GM12878 (cell line): ENCODE results near the gene PCK2. TPM values are rescaled to one million over a fixed set of nuclear protein-coding genes. Genes with fewer than 3 reads are reported as not detected.

Experiments used
- ATAC-seq: fragments of 200-7000 bp; cut with Tn5 transposase; 3 replicates; pipeline ENCODE4 v1.9.1; 2020; ENCODE audit warnings: mild to moderate bottlenecking, moderate library complexity
- BruUV-seq: library from RNA; stranded (reverse); fragments of 400-500 nt; replicated peaks from 2 replicates; lab custom pipeline; 2021; lab: Mats Ljungman, UMichigan
- CTCF ChIA-PET: fragments of 300-600 bp; sonication (Branson Sonifier 250); formaldehyde crosslinking; extraction: SDS; loops from one replicate; lab custom pipeline; 2021; ENCODE audit warnings: inconsistent platforms; lab: Yijun Ruan, JAX
- POLR2A ChIA-PET: fragments of 350-600 bp; formaldehyde crosslinking; extraction: SDS; loops from one replicate; lab custom pipeline; 2021; ENCODE audit warnings: inconsistent platforms; lab: Charles Lee
- RAD21 ChIA-PET: fragments of 300-600 bp; sonication (Branson Sonifier 250); formaldehyde crosslinking; loops from one replicate; lab custom pipeline; 2023; ENCODE audit warnings: antibody characterized with exemption; ENCODE audit not compliant: unreplicated experiment; lab: Charles Lee
- SMC1A ChIA-PET: fragments of 300-600 bp; sonication (Branson Sonifier 250); formaldehyde crosslinking; loops from one replicate; lab custom pipeline; 2023; ENCODE audit not compliant: unreplicated experiment, uncharacterized antibody; lab: Charles Lee
- DNase-seq: peaks from one replicate; pipeline ENCODE4 v3.0.0-alpha.2; 2011; ENCODE audit warnings: low read depth, low spot score
- FAIRE-seq: peaks from 3 replicates; lab custom pipeline; 2011; peaks lifted over from hg19 to GRCh38; lab: Jason Lieb, UNC
- H2AFZ ChIP-seq: 2 replicates; pipeline ENCODE4 v1.6.0; 2011; ENCODE audit warnings: low read depth, low read length, control low read depth; ENCODE audit not compliant: control insufficient read depth
- H3K27ac ChIP-seq: 2 replicates; pipeline ENCODE4 v1.5.1; 2011; ENCODE audit warnings: control low read depth; ENCODE audit not compliant: control insufficient read depth, insufficient read depth
- H3K27me3 ChIP-seq, 2 experiments: replicated peaks in 1 of 2; 2 replicates each; pipeline versions ENCODE4 v1.6.0 to v1.6.1; 2011; ENCODE audit warnings: low read length in 1 of 2; ENCODE audit not compliant: control insufficient read depth in 2 of 2, insufficient read depth in 2 of 2
- H3K36me3 ChIP-seq, 2 experiments: 2 replicates each; pipeline ENCODE4 v1.5.1; 2011; ENCODE audit warnings: low read length in 1 of 2; ENCODE audit not compliant: control insufficient read depth in 2 of 2, insufficient read depth in 2 of 2
- H3K4me1 ChIP-seq: 2 replicates; pipeline ENCODE4 v1.6.1; 2011; ENCODE audit warnings: mild to moderate bottlenecking, low read length, moderate library complexity, mixed read lengths; ENCODE audit not compliant: control insufficient read depth, insufficient read depth
- H3K4me2 ChIP-seq: 2 replicates; pipeline ENCODE4 v1.6.0; 2011; ENCODE audit warnings: control low read depth; ENCODE audit not compliant: control insufficient read depth, insufficient read depth
- H3K4me3 ChIP-seq: fragments of 200-600 bp; sonication (generic); 2 replicates; pipeline ENCODE4 v1.5.1; 2016
- H3K79me2 ChIP-seq: 2 replicates; pipeline ENCODE4 v1.6.0; 2011; ENCODE audit warnings: low read length; ENCODE audit not compliant: control insufficient read depth, insufficient read depth
- H3K9ac ChIP-seq: 2 replicates; pipeline ENCODE4 v1.8.0; 2011; ENCODE audit warnings: low read length, control low read depth, mixed read lengths; ENCODE audit not compliant: control insufficient read depth, insufficient read depth
- H3K9me3 ChIP-seq: replicated peaks from 3 replicates; pipeline ENCODE4 v1.5.1; 2011; ENCODE audit warnings: mild to moderate bottlenecking, low read length; ENCODE audit not compliant: control insufficient read depth, insufficient read depth
- H4K20me1 ChIP-seq: 2 replicates; pipeline ENCODE4 v1.6.0; 2011; ENCODE audit not compliant: control insufficient read depth, insufficient read depth
- BACH1 ChIP-seq: fragments of 450-650 bp; IDR thresholded peaks from 2 replicates; pipeline ENCODE4 v1.6.1; 2017; ENCODE audit warnings: mild to moderate bottlenecking, borderline replicate concordance
- BMI1 ChIP-seq: fragments of 450-650 bp; IDR thresholded peaks from 2 replicates; pipeline ENCODE4 v1.6.1; 2016; ENCODE audit warnings: mild to moderate bottlenecking, moderate library complexity, borderline replicate concordance
- CBFB ChIP-seq: IDR thresholded peaks from 2 replicates; pipeline ENCODE4 v1.6.1; 2016; ENCODE audit warnings: antibody characterized with exemption, low read depth
- CEBPB ChIP-seq, 2 experiments: fragments of 150-350 bp in 1 of 2; IDR thresholded peaks; 2 replicates each; pipeline ENCODE4 v1.6.1; 2012 to 2014; ENCODE audit warnings: low read depth in 2 of 2, low read length in 2 of 2, borderline replicate concordance in 1 of 2, inconsistent platforms in 1 of 2
- FOXK2 ChIP-seq: fragments of 450-650 bp; IDR thresholded peaks from 2 replicates; pipeline ENCODE4 v1.6.1; 2017; ENCODE audit warnings: mild to moderate bottlenecking, moderate library complexity
- GATAD2B ChIP-seq: fragments of 450-650 bp; conservative IDR thresholded peaks from 2 replicates; pipeline ENCODE4 v1.6.1; 2017; ENCODE audit warnings: low read depth, mild to moderate bottlenecking, moderate library complexity
- HDAC2 ChIP-seq: fragments of 200-600 bp; sonication (generic); IDR thresholded peaks from 2 replicates; pipeline ENCODE4 v1.6.1; 2017
- IRF4 ChIP-seq: IDR thresholded peaks from 2 replicates; pipeline ENCODE4 v1.6.1; 2011; ENCODE audit warnings: low read depth, low read length
- MYC ChIP-seq: IDR thresholded peaks from 2 replicates; pipeline ENCODE4 v1.6.1; 2011; ENCODE audit warnings: mild to moderate bottlenecking, low read length, moderate library complexity, inconsistent platforms; ENCODE audit not compliant: insufficient read depth, insufficient replicate concordance, insufficient read length, severe bottlenecking
- POLR2A ChIP-seq: IDR thresholded peaks from 2 replicates; pipeline ENCODE4 v1.6.1; 2011; ENCODE audit warnings: low read depth, mild to moderate bottlenecking, low read length
- RAD21 ChIP-seq: IDR thresholded peaks from 2 replicates; pipeline ENCODE4 v1.6.1; 2011; ENCODE audit warnings: mild to moderate bottlenecking, low read depth, low read length, moderate library complexity; ENCODE audit not compliant: insufficient read depth
- SUZ12 ChIP-seq: fragments of 200-600 bp; sonication (generic); IDR thresholded peaks from one replicate; pipeline ENCODE4 v1.6.1; 2018; ENCODE audit warnings: antibody characterized with exemption, mild to moderate bottlenecking; ENCODE audit not compliant: unreplicated experiment
- ZNF274 ChIP-seq: IDR thresholded peaks from one replicate; pipeline ENCODE4 v1.8.0; 2011; ENCODE audit not compliant: insufficient read length, insufficient read depth
- WGBS: methylation state at CpG from one replicate; pipeline ENCODE4 v1.1.6; 2016; ENCODE audit warnings: low lambda C conversion rate; ENCODE audit not compliant: insufficient replicate concordance, insufficient coverage; ENCODE audit errors: missing lambda C conversion rate; 5-methylcytosine and 5-hydroxymethylcytosine counted together
- in situ Hi-C: fragments of 300-500 bp; cut with MboI; formaldehyde crosslinking; loops from 9 replicates; pipeline ENCODE4 v1.14.3; 2018; ENCODE audit warnings: mixed read lengths
- intact Hi-C: fragments of 100-400 bp; cut with micrococcal nuclease; formaldehyde crosslinking; loops from one replicate; pipeline ENCODE4 v1.14.2; 2022; ENCODE audit not compliant: unreplicated experiment
- polyA plus RNA-seq, 11 experiments: library from polyadenylated mRNA; depleted of rRNA in 4 of 11; unstranded in 6 of 11; stranded (reverse) in 5 of 11; fragments of >200 nt; fragmentation: Nextera tagmentation in 4 of 11; fragmentation: Illumina TruSeq in 1 of 11; extraction: Ambion mirVana in 4 of 11; extraction: Trizol in 1 of 11; gene quantifications; 1 replicate in 1 of 11; 2 replicates in 10 of 11; pipeline versions ENCODE4 v1.2.1 to v1.2.3, GENCODE V29; 2011 to 2016; ENCODE audit warnings: inconsistent platforms in 2 of 11, missing spikeins in 2 of 11, low read depth in 1 of 11
- total RNA-seq, 4 experiments: library from RNA; depleted of rRNA in 3 of 4; stranded (reverse); fragments of >200 nt in 3 of 4; fragmentation: Illumina TruSeq in 1 of 4; extraction: Trizol in 1 of 4; gene quantifications; 2 replicates each; pipeline versions ENCODE4 v1.2.1 to v1.2.3, GENCODE V29; 2013 to 2021
- TF ChIP-seq, protein P1 (sequence below): fragments of 450-650 bp; formaldehyde crosslinking; IDR thresholded peaks from 2 replicates; pipeline ENCODE4 v1.4.0; 2020; ENCODE audit warnings: mild to moderate bottlenecking, moderate library complexity
- TF ChIP-seq, protein P2 (sequence below): IDR thresholded peaks from 2 replicates; pipeline ENCODE4 v1.6.1; 2012; ENCODE audit warnings: low read depth, low read length, improper control_type of control experiment
- TF ChIP-seq, protein P3 (sequence below): IDR thresholded peaks from 2 replicates; pipeline ENCODE4 v1.6.1; 2011; ENCODE audit warnings: low read depth, mild to moderate bottlenecking, low read length, moderate library complexity, borderline replicate concordance; ENCODE audit errors: extremely low read depth
- TF ChIP-seq, protein P4 (sequence below): IDR thresholded peaks from 2 replicates; pipeline ENCODE4 v1.6.1; 2011; ENCODE audit warnings: low read depth, low read length, improper control_type of control experiment, borderline replicate concordance
- TF ChIP-seq, protein P5 (sequence below): fragments of 450-650 bp; IDR thresholded peaks from 2 replicates; pipeline ENCODE4 v1.6.1; 2016; ENCODE audit warnings: mild to moderate bottlenecking

The PCK2 gene
- total and polyA plus RNA-seq, 10 of the 15 experiments (the other 5 are each of a cell fraction or from before 2014, with no cell fraction given) = 6.6 to 110 (median 44.6) TPM

DNA sequence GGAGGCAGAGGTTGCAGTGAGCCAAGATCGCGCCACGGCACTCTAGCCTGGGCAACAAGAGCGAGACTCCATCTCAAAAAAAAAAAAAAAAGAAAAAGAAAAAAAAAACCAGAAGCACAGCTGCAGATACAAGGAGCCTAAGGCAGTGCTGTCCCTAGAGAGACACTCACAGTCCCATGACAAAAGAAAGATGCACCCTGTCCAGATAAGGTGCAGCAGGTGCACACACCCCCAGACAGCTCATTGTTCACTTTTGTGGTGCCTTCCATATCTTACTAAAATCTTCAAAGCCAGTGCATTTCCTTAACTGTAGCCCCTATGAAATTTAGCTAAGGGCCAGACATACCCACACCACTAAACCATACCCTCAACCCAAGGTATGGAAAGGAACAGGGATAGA lies 28.3 kb downstream of the PCK2 start:
- Histone ChIP-seq H3K27ac (no peak overlapping the region), H3K36me3 (peaks cover 15 to 23% of the 10 kb centered on the region in 2 experiments), H3K9me3 (no peaks in the 10 kb centered on the region), H3K4me1 (peaks cover 19% of the 10 kb centered on the region), H3K79me2 (no peaks in the 10 kb centered on the region), H2AFZ (no peak overlapping the region), H3K9ac (no peak overlapping the region), H3K27me3 (no peaks in the 10 kb centered on the region), H4K20me1 (no peaks in the 10 kb centered on the region), H3K4me2 (no peak overlapping the region), H3K4me3 (no peak overlapping the region)
- ChIA-PET POLR2A (interaction anchor here (17.1 kb wide), 1 partner anchor 14 kb away, joined by 276 read pairs; the partner anchor contains the start of genes EMC9, FITM1 and PSME1), RAD21 (no interaction called here), SMC1A (interaction anchor here (0.7 to 1.2 kb wide), 2 partner anchors 9 to 32 kb away, joined by 4 read pairs; no protein-coding TSS in a partner anchor), CTCF (interaction anchor here (0.6 to 0.8 kb wide), 2 partner anchors 13 to 14 kb away, joined by 3 read pairs; no protein-coding TSS in a partner anchor)
- intact Hi-C loops = no loop called here
- ATAC-seq (no peak), DNase-seq (no peak), FAIRE-seq (no peak)
- WGBS = 89% methylated on average over 3 of the region's 4 CpGs
- no TSS peak for BruUV-seq
- in situ Hi-C loops = loop anchor here (25.0 kb wide), 1 partner anchor 810 kb away; the partner anchor contains the start of genes BCL2L2, PABPN1 and PPP1R3E
- no peak for TF ChIP-seq BMI1
- TF ChIP-seq, protein P1, sequence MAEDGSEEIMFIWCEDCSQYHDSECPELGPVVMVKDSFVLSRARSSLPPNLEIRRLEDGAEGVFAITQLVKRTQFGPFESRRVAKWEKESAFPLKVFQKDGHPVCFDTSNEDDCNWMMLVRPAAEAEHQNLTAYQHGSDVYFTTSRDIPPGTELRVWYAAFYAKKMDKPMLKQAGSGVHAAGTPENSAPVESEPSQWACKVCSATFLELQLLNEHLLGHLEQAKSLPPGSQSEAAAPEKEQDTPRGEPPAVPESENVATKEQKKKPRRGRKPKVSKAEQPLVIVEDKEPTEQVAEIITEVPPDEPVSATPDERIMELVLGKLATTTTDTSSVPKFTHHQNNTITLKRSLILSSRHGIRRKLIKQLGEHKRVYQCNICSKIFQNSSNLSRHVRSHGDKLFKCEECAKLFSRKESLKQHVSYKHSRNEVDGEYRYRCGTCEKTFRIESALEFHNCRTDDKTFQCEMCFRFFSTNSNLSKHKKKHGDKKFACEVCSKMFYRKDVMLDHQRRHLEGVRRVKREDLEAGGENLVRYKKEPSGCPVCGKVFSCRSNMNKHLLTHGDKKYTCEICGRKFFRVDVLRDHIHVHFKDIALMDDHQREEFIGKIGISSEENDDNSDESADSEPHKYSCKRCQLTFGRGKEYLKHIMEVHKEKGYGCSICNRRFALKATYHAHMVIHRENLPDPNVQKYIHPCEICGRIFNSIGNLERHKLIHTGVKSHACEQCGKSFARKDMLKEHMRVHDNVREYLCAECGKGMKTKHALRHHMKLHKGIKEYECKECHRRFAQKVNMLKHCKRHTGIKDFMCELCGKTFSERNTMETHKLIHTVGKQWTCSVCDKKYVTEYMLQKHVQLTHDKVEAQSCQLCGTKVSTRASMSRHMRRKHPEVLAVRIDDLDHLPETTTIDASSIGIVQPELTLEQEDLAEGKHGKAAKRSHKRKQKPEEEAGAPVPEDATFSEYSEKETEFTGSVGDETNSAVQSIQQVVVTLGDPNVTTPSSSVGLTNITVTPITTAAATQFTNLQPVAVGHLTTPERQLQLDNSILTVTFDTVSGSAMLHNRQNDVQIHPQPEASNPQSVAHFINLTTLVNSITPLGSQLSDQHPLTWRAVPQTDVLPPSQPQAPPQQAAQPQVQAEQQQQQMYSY (CRISPR knock-in tag) = no peak
- no peak for TF ChIP-seq HDAC2
- TF ChIP-seq SUZ12 = no peak
- no peak for TF ChIP-seq IRF4
- no peak for TF ChIP-seq MYC
- TF ChIP-seq RAD21 = no peak
- TF ChIP-seq CEBPB (IDR thresholded peaks at IDR 0.05; ENCODE audit: borderline replicate concordance in 1 of 2, low read depth in 2 of 2, low read length in 2 of 2) = no peak
- TF ChIP-seq GATAD2B = no peak
- TF ChIP-seq, protein P2, sequence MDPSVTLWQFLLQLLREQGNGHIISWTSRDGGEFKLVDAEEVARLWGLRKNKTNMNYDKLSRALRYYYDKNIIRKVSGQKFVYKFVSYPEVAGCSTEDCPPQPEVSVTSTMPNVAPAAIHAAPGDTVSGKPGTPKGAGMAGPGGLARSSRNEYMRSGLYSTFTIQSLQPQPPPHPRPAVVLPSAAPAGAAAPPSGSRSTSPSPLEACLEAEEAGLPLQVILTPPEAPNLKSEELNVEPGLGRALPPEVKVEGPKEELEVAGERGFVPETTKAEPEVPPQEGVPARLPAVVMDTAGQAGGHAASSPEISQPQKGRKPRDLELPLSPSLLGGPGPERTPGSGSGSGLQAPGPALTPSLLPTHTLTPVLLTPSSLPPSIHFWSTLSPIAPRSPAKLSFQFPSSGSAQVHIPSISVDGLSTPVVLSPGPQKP = no peak
- no peak for TF ChIP-seq POLR2A
- TF ChIP-seq, protein P3, sequence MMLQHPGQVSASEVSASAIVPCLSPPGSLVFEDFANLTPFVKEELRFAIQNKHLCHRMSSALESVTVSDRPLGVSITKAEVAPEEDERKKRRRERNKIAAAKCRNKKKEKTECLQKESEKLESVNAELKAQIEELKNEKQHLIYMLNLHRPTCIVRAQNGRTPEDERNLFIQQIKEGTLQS = no peak
- TF ChIP-seq FOXK2 = no peak
- TF ChIP-seq, protein P4, sequence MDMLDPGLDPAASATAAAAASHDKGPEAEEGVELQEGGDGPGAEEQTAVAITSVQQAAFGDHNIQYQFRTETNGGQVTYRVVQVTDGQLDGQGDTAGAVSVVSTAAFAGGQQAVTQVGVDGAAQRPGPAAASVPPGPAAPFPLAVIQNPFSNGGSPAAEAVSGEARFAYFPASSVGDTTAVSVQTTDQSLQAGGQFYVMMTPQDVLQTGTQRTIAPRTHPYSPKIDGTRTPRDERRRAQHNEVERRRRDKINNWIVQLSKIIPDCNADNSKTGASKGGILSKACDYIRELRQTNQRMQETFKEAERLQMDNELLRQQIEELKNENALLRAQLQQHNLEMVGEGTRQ = no peak
- TF ChIP-seq CBFB = no peak
- TF ChIP-seq, protein P5, sequence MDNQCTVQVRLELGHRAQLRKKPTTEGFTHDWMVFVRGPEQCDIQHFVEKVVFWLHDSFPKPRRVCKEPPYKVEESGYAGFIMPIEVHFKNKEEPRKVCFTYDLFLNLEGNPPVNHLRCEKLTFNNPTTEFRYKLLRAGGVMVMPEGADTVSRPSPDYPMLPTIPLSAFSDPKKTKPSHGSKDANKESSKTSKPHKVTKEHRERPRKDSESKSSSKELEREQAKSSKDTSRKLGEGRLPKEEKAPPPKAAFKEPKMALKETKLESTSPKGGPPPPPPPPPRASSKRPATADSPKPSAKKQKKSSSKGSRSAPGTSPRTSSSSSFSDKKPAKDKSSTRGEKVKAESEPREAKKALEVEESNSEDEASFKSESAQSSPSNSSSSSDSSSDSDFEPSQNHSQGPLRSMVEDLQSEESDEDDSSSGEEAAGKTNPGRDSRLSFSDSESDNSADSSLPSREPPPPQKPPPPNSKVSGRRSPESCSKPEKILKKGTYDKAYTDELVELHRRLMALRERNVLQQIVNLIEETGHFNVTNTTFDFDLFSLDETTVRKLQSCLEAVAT = no peak
- TF ChIP-seq BACH1 = no peak
- TF ChIP-seq ZNF274 = no peak
